Cerebellar cortex (tissue), 1 donor: ENCODE data around the gene ISCA2.

Experiments
- DNase-seq: peaks from one replicate; pipeline ENCODE4 v3.0.0-alpha.2; 2015; ENCODE audit warnings: low spot score

ISCA2 gene

GRCh38 chr14:74508844-74509428 is 15.4 kb downstream of the ISCA2 start:
- DNase-seq: no peak

GRCh38 chr14:74509587-74510222 is 16.1 kb downstream of the ISCA2 start:
- DNase-seq: no peak

GRCh38 chr14:74510223-74510931 is 16.8 kb downstream of the ISCA2 start:
- no peak for DNase-seq

GRCh38 chr14:74510959-74511409 is 17.4 kb downstream of the ISCA2 start:
- no peak for DNase-seq

- no peak for DNase-seq
Observed at GRCh38 chr14:74511966-74512830, 18.6 kb downstream of the ISCA2 start.

- no peak for DNase-seq
Observed at GRCh38 chr14:74514471-74514941, 20.9 kb downstream of the ISCA2 start.

GRCh38 chr14:74515891-74516412 is 22.4 kb downstream of the ISCA2 start:
- no peak for DNase-seq

GRCh38 chr14:74516451-74517160 is 23.0 kb downstream of the ISCA2 start:
- DNase-seq: no peak

- DNase-seq: no peak
Observed at GRCh38 chr14:74517731-74518130, 24.2 kb downstream of the ISCA2 start.

- DNase-seq: no peak
Observed at GRCh38 chr14:74518221-74518620, 24.7 kb downstream of the ISCA2 start.

GRCh38 chr14:74519316-74520074 is 25.9 kb downstream of the ISCA2 start:
- DNase-seq: no peak

- DNase-seq: no peak
Observed at GRCh38 chr14:74521756-74522155, 28.2 kb downstream of the ISCA2 start.

- DNase-seq: no peak
Observed at GRCh38 chr14:74522740-74523139, 29.2 kb downstream of the ISCA2 start.

- DNase-seq: no peak
Observed at GRCh38 chr14:74524076-74524811, 30.7 kb downstream of the ISCA2 start.

- DNase-seq: no peak
Observed at GRCh38 chr14:74524812-74525135, 31.2 kb downstream of the ISCA2 start.

- no peak for DNase-seq
Observed at GRCh38 chr14:74525361-74525851, 31.8 kb downstream of the ISCA2 start.

- no peak for DNase-seq
Observed at GRCh38 chr14:74526854-74527585, 33.5 kb downstream of the ISCA2 start.

- no peak for DNase-seq
Observed at GRCh38 chr14:74527736-74528280, 34.2 kb downstream of the ISCA2 start.

GRCh38 chr14:74528406-74528805 is 34.8 kb downstream of the ISCA2 start:
- no peak for DNase-seq
